GM18526 (cell line): ENCODE results near the gene TBC1D1.

Source experiments
- POLR2A ChIP-seq: IDR thresholded peaks from 3 replicates; pipeline ENCODE4 v1.6.1; 2011; ENCODE audit not compliant: insufficient read length; ENCODE audit errors: extremely low read depth

The TBC1D1 gene

DNA sequence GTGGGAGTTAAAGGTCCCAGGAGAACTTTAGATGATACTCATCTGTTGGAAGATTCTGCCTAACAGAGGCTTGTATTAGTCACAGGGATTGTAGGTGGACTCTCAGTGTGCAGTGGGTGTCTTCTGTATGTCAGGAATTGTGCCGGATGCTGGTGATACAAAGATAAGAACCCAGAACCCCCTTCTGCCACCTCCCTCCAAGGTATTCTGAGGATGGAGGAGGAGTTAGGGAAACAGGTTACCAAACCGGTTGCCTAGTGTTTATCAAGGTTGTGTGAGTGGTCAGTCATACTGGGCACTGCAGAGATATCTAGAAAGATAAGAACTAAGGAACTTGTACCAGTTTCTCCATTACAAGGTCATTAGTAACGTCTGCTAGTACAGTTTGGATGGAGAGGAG lies 130.9 kb downstream of the TBC1D1 start:
- TF ChIP-seq POLR2A: no peak

DNA sequence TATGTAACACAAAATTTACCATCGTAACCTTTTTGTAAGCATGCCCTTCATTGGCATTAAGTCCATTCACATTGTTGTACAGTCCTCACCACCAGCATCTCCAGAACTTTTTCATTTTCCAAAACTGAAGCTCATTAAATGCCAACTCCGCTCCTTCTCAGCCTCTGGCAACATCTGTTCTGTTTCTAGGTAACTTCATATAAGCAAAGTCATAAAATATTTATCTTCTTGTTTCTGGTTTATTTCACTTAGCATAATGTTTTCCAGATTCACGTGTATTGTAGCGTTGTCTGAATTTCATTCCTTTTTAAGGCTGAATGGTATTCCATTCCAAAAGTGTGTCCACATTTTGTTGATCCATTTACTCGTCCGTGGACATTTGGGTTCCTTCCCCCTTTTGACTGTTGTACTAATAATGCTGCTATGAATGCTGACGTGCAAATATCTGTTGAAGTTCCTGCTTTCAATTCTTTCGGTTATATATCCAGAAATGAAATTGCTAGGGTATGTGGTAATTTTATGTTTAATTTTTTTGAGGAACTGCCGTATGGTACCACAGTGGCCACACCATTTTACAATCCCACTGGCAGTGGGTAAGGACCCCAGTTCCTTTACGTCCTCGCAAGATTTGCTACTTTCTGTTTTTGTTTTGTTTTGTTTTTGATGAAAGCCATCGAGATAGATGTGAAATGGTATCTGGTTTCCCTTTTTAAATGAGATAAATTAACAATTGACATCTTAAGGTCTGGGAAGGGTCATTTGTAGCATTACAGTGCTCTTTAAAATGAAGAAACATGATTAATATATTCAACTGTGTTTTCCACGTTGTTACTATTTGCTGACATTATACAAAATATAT lies 132.7 kb downstream of the TBC1D1 start:
- no peak for TF ChIP-seq POLR2A

DNA sequence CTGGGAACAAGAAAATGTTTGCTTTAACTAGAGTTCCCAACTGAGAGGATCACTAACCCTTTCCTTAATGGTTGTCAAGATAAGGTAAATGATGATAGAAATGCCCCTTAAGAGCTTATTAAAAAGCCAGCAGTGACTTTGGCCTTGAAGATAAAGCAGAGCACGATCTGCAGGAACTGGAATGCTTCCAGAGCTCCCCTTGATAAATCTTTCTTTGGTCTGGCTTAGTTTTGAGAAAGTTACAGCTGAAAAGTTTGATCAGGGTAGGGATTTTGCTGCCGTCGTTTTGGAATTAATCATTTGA lies 133.3 kb downstream of the TBC1D1 start:
- TF ChIP-seq POLR2A: no peak

DNA sequence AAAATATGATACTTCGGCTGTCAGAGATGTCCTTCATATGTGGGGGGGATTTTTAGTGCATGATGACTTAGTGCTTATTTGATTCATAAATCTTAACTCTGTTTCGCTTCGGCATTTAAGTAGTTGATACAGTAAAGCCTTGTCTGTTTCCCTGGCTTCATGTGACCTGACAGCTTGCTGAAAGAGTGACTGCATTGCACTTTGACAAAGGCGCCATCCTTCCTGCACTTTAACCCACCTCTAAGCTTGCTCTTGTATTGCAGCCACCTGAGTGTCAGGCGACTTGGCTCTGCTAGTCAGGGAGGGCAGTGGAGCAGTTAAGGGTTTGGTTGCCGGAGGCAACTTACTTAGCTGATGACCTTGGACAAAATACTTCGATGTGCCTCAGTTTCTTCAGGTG lies 134.8 kb downstream of the TBC1D1 start:
- no peak for TF ChIP-seq POLR2A

DNA sequence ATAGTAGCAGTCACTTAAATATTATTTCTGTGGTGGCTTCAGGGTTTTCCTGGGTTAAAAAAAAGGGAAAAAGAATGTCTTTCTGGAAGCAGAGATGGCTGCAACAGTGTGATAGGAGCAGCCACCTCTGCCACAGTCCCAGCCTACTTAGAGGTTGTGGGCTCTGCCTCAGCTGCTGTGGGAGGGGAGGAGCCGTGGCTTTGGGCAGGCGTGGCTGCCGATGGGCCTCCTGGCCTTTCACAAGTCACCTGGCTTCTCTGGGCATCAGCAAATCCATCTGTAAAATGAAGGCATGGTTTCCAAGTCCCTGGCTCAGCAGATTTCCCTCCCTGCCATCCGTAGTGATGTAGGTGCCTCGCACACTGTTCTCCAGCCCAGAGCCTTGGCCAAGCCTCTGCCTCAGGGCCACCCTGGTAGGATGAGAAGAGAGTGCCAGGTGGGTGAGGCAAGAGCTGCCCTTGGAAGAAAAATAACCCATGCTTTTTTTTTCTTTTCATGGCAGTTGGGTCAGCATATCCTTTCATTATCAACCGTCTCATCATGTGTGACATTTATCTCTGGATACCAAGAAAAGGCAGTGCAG lies 135.4 kb downstream of the TBC1D1 start:
- no peak for TF ChIP-seq POLR2A

- TF ChIP-seq POLR2A: no peak
Observed at GRCh38 chr4:38030023-38030422, 139.1 kb downstream of the TBC1D1 start.

DNA sequence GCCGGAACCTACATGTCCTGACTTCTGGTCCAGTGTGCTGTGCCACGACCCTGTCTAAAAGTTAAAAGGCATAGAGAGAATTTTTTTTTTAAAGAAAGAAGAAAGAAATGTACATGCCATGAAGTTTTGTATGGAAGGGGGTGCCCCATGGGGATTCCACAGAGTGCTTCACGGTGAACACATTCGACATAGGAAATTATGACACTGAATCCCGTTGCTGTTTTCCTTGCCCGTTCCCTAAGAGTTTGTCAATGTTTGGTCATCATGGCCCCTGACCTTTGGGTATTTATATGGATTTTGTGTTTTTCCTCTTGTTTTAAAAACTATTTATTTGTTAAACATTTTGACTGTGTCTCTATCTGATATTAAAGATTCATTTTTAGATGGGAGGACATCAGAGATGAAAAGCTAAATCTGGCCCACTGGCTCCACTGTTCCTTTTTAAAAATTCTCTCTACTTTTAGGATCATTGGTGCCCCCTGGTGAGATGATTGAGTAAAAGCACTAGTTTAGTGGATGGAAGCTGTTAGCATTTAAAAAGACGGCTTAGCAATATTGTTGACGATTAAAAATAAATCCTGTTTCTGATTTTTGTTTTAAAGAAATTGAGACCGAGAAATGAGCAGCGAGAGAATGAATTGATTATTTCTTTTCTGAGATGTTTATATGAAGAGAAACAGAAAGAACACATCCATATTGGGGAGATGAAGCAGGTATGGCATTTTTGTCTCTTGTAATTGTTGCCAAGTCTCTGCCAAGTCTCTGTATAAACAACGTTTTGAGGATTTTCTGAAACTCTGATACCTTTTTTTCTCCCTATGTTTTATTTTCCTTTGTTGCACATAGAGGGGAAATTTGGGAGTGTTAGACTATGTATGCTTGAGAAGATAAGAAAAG lies 144.3 kb downstream of the TBC1D1 start:
- no peak for TF ChIP-seq POLR2A

- TF ChIP-seq POLR2A: no peak
Observed at GRCh38 chr4:38036548-38036947, 145.7 kb downstream of the TBC1D1 start.

GRCh38 chr4:38037612-38038011 lies 146.7 kb downstream of the TBC1D1 start:
- no peak for TF ChIP-seq POLR2A

- no peak for TF ChIP-seq POLR2A
Observed at GRCh38 chr4:38040619-38041018, 149.7 kb downstream of the TBC1D1 start.

- TF ChIP-seq POLR2A: no peak
Observed at GRCh38 chr4:38044060-38044459, 153.2 kb downstream of the TBC1D1 start.

DNA sequence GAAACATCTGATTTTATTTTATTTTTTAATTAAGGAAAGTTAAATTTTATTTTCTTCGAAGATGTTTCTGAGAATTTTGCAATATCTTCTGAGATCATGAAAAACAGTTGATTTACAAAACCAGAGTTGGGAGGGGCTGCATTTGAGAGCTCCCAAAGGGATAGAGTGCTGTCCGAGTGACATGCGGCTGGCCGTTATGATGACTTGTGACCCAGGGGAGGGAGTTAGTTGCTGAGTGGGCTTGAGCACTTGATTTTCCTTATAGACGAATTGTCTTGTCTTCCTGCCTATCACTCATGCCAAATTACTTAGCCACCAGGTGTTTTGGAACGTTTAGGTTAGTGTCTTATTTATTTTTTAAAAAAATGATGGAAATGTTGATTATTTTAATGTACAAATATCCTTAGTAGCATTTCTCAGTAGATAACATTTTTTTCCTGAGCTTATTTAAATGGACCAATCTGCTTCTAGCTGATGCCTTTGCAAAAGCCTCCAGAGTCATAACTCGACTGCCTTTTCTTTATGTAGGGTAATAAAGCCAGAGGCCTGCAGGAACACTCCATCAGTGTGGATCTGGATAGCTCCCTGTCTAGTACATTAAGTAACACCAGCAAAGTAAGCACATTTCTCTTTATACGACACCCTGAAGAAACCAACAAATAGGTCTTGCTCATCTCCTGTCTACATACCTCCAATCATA lies 154.6 kb downstream of the TBC1D1 start:
- no peak for TF ChIP-seq POLR2A

- no peak for TF ChIP-seq POLR2A
Observed at GRCh38 chr4:38046727-38047489, 156.0 kb downstream of the TBC1D1 start.

DNA sequence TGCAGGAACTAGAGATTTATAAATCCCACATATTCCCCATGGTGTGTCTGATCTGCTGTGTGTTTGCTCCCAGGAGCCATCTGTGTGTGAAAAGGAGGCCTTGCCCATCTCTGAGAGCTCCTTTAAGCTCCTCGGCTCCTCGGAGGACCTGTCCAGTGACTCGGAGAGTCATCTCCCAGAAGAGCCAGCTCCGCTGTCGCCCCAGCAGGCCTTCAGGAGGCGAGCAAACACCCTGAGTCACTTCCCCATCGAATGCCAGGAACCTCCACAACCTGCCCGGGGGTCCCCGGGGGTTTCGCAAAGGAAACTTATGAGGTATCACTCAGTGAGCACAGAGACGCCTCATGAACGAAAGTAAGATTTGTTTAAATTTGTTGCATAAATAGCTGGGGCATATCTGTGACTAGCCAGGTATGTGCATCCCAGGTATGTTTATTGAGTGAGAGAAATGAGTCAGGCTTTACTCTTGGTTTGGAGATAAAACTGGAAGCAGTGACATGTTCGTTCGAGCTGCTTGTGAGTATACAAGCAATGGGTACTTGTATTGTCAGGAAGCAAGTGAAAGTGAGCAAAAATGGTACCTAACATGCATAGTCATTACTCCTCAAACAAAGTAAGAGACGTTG lies 158.8 kb downstream of the TBC1D1 start:
- no peak for TF ChIP-seq POLR2A
